Stimulated activated naive B cell treated with anti-CD40 and anti-IgM and Interleukin-4, amounts not matched to agents 10 μg/mL and 1 μg/mL and 100 μg/mL, for 72 hours (primary cell): Measurements from ENCODE around the gene TMEM255B.
A peak's percentile ranks its signal among the peaks of the same experiment; 100 is the strongest.
"Not testable (repeated sequence)": the region's sequence is repeated elsewhere in the genome, so short reads cannot be mapped to it uniquely, and the experiment has no call there.

ENCODE experiments used
- ATAC-seq, 2 donors: fragments of 150-1000 bp; cut with Tn5 transposase; replicated peaks; 2 replicates each; pipeline ENCODE4 v1.10.0; 2021; ENCODE audit warnings: moderate library complexity in 1 of 2
- DNase-seq: peaks from one replicate; pipeline ENCODE4 v3.0.0; 2021
- H3K27ac Mint-ChIP-seq: one replicate; pipeline ENCODE4 v1.8.0; 2022; ENCODE audit warnings: mild to moderate bottlenecking, mixed read lengths
- H3K27me3 Mint-ChIP-seq, 2 donors: one replicate each; pipeline ENCODE4 v1.8.0; 2022; ENCODE audit warnings: mixed read lengths in 2 of 2
- H3K36me3 Mint-ChIP-seq, 2 donors: one replicate each; pipeline ENCODE4 v1.8.0; 2022; ENCODE audit warnings: mixed read lengths in 2 of 2, mild to moderate bottlenecking in 1 of 2
- H3K4me1 Mint-ChIP-seq, 2 donors: one replicate each; pipeline ENCODE4 v1.8.0; 2022; ENCODE audit warnings: mixed read lengths in 2 of 2, mild to moderate bottlenecking in 1 of 2
- H3K4me3 Mint-ChIP-seq, 2 donors: one replicate each; pipeline ENCODE4 v1.8.0; 2022; ENCODE audit warnings: mild to moderate bottlenecking in 2 of 2, mixed read lengths in 2 of 2, moderate library complexity in 1 of 2
- H3K9me3 Mint-ChIP-seq, 2 donors: one replicate each; pipeline ENCODE4 v1.8.0; 2022; ENCODE audit warnings: mixed read lengths in 2 of 2, mild to moderate bottlenecking in 1 of 2

TMEM255B gene

DNA sequence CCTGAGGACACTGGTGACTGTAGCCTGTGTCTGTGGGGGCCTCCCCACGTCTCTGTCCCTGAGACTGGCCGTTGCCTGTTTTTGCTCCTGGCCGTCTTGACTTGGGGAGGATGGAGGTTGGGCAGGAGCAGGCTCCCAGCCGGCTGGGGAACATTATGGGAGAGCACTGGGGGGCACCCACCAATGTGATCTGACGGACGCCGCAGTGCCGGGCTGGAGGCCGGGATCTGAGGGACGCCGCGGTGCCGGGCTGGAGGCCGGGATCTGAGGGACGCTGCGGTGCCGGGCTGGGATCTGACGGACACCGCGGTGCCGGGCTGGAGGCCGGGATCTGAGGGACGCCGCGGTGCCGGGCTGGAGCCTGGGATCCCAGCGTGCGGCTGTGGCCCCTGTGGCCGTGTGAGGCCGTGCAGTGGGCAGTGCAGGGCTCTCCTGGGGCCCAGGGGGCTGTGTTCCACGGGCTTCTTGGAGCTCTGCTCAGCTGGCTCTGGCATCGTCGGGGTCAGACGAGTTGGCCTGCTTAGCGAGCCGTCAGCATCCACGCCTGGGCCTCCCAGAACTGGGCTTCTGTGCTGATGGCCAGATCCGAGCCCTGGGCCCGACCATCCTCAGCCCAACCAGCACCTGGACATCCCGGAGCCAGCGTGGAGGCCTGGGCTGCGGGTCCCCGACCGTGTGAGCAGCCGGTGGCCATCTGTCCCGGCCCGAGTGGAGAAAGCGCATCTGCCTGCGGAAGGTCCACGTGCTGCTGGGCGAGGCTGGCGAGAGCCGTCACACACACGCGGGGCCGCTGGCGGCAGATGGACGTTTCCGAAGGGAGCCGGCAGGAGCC lies 59.0 kb downstream of the TMEM255B start:
- Mint-ChIP-seq H3K4me1 (peaks cover 26 to 27% of the 10 kb centered on the region in 2 donors), H3K9me3 (peaks cover 0 to 4% of the 10 kb centered on the region in 2 donors), H3K4me3 (peak overlapping the region in 1 of 2 donors; percentile 64), H3K27me3 (no peaks in the 10 kb centered on the region), H3K36me3 (peaks cover 48 to 51% of the 10 kb centered on the region in 2 donors), H3K27ac (peak overlapping the region; percentile 92)
- DNase-seq (no peak), ATAC-seq (no peak)

DNA sequence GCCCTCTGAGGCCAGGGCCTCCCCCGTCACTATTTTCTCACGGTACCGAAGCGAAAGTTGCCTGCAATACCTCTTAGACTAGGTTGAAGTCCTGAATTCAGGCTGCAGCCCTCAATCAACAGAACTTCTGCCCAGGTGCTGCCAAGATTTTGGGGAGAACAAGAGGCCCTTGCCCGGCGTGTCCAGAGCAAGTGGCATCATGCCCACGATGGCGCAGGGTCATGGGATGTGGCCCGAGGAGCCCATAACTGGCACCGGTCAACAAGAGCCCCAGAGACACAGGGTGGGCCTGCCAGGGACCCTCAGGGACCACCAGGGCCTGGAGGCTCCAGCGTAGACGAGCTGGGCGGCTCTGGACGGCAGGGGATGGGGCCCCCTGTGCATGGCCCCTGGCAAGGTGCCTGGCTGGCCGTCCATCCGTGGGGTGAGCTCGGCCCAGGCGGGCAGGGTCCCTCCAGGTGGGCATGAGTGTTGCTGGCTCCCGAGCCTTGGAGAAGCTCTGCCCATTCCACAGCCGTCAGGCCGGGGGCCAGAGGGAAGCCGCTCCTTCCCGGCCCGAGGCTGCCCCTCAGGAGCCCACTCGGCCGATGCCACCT lies 59.8 kb downstream of the TMEM255B start:
- Mint-ChIP-seq H3K27me3 (no peaks in the 10 kb centered on the region), H3K4me1 (peaks cover 26 to 29% of the 10 kb centered on the region in 2 donors), H3K4me3 (no peak overlapping the region), H3K27ac (no peak overlapping the region), H3K36me3 (peaks cover 55 to 58% of the 10 kb centered on the region in 2 donors), H3K9me3 (peaks cover 0 to 4% of the 10 kb centered on the region in 2 donors)
- DNase-seq: no peak
- no peak for ATAC-seq

DNA sequence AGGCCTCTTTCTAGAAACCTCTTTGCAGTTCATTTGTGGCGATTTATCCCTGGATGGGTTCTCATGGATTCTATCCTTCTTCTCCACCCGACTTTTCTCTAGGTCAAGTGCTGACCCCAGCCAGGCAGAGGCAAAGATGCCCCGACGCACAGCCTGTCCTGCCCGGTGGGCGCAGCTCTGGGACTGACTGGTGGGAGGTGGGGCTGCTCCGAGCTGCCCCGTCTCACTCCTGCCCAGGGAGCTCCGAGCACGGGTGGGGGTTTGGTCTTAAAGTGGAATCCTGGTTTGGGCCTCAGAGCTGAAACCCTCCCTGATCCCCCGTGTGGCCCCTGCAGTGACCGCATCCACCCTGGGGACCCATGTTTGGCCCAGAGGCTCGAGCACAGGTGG lies 60.3 kb downstream of the TMEM255B start:
- Mint-ChIP-seq H3K4me3 (no peak overlapping the region), H3K27ac (no peak overlapping the region), H3K36me3 (peaks cover 61 to 62% of the 10 kb centered on the region in 2 donors), H3K9me3 (peaks cover 0 to 4% of the 10 kb centered on the region in 2 donors), H3K4me1 (peaks cover 26 to 29% of the 10 kb centered on the region in 2 donors), H3K27me3 (no peaks in the 10 kb centered on the region)
- DNase-seq (no peak), ATAC-seq (no peak)

DNA sequence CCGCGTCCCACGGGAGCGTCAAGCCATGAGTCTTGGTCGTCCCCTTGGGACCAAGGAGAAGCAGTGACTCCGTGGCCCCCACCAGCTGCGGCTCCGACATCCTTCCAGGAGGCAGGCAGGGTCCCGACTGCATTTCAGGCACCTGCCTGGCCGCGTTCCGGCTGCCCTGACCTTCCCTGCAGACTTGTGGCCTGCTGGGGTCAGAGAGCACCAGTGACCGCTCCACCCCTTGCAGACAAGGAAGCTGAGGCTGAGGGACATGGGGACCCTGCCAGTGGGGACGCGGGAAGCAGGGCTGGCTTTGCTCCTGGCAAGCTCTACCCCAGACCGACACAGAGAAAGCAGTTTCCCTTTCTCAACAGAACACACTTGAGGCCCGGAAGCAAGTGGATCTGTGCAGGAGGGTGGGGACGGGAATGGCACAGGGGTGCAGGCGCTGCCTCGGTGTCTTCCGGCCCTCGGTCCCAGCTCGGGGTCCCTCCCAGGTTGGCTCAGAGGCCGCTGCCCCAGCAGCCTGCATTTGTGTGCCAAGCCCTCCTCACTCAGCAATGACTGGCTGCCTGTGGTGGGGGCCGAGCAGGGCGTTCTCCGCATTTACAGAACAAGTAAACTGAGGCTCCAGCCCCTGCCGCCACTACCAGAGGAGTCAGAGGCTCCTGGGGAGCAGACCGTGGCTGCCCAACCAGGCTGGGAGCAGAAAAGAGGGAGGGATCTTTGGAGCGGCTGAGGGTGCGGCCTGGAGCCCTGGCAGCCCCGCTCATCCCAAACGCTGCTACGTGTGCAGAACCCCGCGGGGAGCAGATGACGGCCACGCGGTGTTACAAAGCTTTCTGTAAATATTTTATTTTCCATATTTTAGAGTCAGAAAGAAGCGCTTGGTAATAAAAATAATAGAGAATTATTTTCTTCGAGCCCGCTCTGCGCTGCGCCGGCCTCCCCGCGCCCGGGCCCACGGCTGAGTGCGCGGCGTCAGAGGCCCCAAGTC lies 61.0 kb downstream of the TMEM255B start:
- no peak for ATAC-seq
- Mint-ChIP-seq H3K9me3 (peaks cover 0 to 3% of the 10 kb centered on the region in 2 donors), H3K4me1 (peaks cover 26 to 27% of the 10 kb centered on the region in 2 donors), H3K4me3 (no peak overlapping the region), H3K27ac (no peak overlapping the region), H3K27me3 (no peaks in the 10 kb centered on the region), H3K36me3 (peaks cover 65 to 66% of the 10 kb centered on the region in 2 donors)
- no peak for DNase-seq

DNA sequence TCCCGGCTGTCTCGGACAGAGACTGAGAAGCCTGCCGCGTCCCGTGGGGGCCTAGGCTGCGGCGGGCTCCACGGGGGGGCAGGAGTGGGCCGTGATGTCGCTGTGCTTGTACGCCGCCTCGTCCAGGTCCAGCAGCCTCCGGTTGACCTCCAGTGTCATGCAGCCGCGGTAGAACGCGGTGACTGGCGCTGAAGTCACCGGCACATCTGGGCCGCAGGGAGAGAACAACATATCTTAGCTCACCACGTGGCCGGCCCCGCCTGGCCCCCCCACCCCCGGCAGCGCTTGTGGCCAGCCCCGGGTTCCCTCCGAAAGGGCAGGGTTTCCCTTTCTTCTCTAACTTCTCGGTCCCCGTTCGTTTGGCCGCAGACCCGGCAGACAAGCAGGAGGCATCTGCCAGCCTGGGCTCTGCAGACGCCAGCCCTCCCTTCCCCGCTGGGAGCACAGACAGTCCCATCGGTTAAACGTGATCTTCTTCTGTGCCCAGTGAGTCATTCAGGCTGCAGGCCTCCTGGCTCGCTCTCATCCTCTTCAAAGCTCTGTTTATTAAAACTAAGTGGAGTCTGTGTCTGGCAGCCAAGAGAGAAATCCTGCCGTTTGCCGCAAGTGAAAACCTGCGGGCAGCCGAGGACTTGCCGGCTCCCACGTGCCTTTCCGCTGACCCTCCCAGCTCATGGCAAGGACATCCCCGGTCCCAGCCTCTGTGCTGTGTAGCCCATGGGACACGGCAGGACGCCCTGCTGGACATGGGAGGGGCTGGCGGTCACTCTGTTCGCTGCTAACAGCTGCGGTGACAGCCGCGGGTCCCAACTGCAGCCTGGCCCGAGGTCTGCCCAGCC lies 62.0 kb downstream of the TMEM255B start:
- Mint-ChIP-seq H3K36me3 (peaks cover 66 to 67% of the 10 kb centered on the region in 2 donors), H3K27me3 (no peaks in the 10 kb centered on the region)

DNA sequence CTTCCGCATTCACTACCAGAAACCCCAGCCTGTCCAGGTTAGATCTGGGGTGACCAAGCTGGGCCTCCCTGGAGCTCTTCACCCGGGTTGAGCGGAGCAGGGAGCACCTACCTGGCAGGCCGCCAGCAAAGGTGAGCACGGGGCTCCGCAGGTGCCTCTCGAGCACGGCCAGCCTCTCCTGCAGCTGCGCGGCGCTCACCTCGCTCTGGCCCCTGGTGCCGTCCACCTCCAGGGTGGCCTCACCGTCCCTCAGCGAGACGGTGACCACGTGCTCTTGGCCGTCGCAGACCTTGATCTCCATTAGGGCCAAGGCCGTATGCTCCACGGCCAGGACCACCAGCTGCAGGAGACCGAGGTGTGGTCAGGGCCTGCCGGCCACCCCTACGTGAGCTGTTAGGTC lies 62.8 kb downstream of the TMEM255B start:
- Mint-ChIP-seq H3K27ac (no peak overlapping the region), H3K4me3 (no peak overlapping the region), H3K4me1 (peaks cover 10 to 14% of the 10 kb centered on the region in 2 donors), H3K36me3 (peaks cover 62 to 64% of the 10 kb centered on the region in 2 donors), H3K9me3 (no peaks in the 10 kb centered on the region), H3K27me3 (no peaks in the 10 kb centered on the region)
- DNase-seq (no peak), ATAC-seq (no peak)

More for the DNA sequence above, 62.0 kb downstream of the TMEM255B start:
- no peaks in the 10 kb centered on the region for H3K9me3 Mint-ChIP-seq
- peak overlapping the region; percentile 56 for H3K27ac Mint-ChIP-seq
- peaks cover 18 to 19% of the 10 kb centered on the region in 2 donors for H3K4me1 Mint-ChIP-seq
- DNase-seq (no peak), ATAC-seq (no peak)
- no peak overlapping the region for H3K4me3 Mint-ChIP-seq

DNA sequence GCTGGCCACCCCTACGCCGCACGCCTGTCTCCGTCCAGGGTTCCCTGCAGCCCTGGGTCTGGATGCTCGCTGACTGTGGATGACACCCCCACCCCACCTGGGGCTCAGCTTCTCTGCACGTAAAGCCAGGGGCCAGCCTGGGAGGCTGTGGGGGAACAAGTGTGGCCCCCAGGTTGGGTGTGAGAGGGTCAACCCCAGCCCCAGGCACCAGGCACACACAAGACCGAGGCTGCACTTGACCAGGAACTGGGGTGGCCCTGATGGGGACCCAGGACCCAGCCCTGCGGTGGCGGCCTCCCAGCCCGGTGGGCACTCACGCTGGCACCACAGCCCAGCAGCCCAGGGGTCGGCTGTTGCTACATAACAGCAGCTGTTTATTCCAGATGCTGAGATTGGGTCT lies 63.2 kb downstream of the TMEM255B start:
- H3K36me3 Mint-ChIP-seq: peaks cover 64 to 65% of the 10 kb centered on the region in 2 donors
- no peak overlapping the region for H3K4me3 Mint-ChIP-seq
- no peak overlapping the region for H3K27ac Mint-ChIP-seq
- no peaks in the 10 kb centered on the region for H3K27me3 Mint-ChIP-seq
- H3K9me3 Mint-ChIP-seq: no peaks in the 10 kb centered on the region
- H3K4me1 Mint-ChIP-seq: peaks cover 6 to 12% of the 10 kb centered on the region in 2 donors
- DNase-seq: no peak
- no peak for ATAC-seq

DNA sequence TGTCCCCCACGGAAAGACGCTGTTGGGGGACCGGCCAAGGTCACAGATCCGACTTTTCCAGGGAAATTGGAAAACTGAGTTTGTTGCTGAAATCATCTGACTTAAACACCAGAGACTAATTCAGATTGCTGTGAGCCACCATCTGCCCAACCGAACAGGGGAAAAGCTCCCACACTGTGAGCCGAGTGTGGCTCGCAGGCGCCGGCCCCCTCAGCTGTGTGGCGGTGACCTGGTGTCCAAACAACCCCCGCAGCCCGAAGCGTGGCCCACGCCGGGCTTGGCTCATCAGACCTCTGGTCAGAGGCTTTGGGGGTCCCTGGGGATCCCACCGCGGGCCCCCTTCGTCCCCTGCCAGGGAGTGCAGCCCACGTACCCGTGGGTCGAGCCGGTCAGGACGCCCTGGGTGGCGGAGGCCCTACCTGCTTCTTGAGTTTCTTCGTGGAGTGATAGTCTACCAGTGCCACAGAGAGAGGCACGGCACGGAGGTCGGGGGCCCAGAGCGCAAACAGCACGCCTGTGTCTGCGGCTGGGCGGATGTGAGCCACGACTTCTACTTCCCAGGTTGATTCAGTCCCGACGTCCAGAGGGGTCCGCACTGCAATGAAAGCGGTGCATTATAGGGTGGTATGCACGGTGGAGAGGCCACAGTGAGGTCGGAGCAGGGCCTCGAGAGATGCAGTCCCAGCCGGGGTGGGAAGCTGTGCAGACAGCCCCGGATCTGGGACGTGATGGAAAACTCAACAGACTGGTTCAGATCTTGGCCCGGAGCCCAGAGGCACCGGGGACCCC lies 64.1 kb downstream of the TMEM255B start:
- H3K4me1 Mint-ChIP-seq: peaks cover 0 to 8% of the 10 kb centered on the region in 2 donors
- peaks cover 65 to 66% of the 10 kb centered on the region in 2 donors for H3K36me3 Mint-ChIP-seq
- H3K4me3 Mint-ChIP-seq: no peak overlapping the region
- no peak for ATAC-seq
- no peaks in the 10 kb centered on the region for H3K9me3 Mint-ChIP-seq
- peak overlapping the region; percentile 88 for H3K27ac Mint-ChIP-seq
- DNase-seq: no peak
- H3K27me3 Mint-ChIP-seq: no peaks in the 10 kb centered on the region

DNA sequence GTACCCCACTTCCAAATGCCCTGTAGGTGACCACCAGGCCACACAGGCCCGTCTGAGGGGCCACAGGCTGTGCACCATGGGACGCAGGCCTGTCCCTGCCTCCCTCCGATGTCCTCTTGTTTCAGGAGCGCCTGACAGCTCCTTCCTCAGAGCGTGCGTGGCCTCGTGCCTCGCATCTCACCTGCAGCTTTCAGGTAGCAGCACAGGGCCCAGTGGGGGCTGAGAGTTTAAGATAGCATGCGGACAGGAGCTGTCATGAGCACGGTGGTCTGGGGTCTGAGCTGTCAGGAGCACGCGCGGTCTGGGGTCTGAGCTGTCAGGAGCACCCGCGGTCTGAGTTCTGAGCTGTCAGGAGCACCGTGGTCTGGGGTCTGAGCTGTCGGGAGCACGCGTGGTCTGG lies 64.7 kb downstream of the TMEM255B start:
- no peak for DNase-seq
- no peak for ATAC-seq
- peaks cover 0 to 8% of the 10 kb centered on the region in 2 donors for H3K4me1 Mint-ChIP-seq
- peak overlapping the region; percentile 88 for H3K27ac Mint-ChIP-seq
- H3K4me3 Mint-ChIP-seq: no peak overlapping the region
- H3K9me3 Mint-ChIP-seq: no peaks in the 10 kb centered on the region
- peaks cover 68 to 70% of the 10 kb centered on the region in 2 donors for H3K36me3 Mint-ChIP-seq
- no peaks in the 10 kb centered on the region for H3K27me3 Mint-ChIP-seq

DNA sequence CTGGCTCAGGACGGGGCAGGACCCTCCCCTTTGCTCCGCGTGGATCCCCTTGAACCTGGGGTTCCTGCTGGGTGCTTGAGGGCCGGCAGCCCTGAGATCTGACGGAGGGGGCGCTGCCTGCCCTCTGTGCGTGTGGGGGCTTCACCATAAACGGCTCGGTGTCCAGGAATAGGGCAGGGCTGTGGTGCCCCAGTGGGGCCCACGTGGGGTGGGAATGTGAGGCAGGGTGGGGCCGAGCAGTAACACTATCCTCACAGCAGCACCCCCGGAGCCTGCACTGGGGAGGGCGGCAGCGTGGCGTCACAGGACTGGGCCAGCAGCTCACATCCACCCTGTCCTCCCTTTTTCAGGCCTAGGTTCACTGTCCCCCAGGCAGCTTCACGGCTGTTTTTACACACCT lies 66.8 kb downstream of the TMEM255B start:
- Mint-ChIP-seq H3K27ac (peak overlapping the region; percentile 79), H3K4me1 (peaks cover 0 to 8% of the 10 kb centered on the region in 2 donors), H3K36me3 (peaks cover 59 to 69% of the 10 kb centered on the region in 2 donors), H3K27me3 (no peaks in the 10 kb centered on the region), H3K9me3 (no peaks in the 10 kb centered on the region), H3K4me3 (no peak overlapping the region)
- DNase-seq: no peak
- ATAC-seq: peak in 1 of 2 donors; percentile 29

DNA sequence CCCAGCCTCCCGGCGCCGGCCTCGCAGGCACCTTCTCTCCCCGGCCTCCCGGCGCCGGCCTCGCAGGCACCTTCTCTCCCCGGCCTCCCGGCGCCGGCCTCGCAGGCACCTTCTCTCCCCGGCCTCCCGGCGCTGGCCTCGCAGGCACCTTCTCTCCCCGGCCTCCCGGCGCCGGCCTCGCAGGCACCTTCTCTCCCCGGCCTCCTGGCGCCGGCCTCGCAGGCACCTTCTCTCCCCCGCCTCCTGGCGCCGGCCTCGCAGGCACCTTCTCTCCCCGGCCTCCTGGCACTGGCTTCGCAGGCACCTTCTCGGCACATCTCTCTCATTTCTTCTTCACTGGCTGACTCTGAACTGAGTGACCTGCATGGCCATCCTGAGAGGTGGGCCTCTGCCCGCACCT lies 67.4 kb downstream of the TMEM255B start:
- H3K9me3 Mint-ChIP-seq, H3K27ac Mint-ChIP-seq, H3K27me3 Mint-ChIP-seq, H3K4me3 Mint-ChIP-seq, ATAC-seq, DNase-seq, H3K4me1 Mint-ChIP-seq: not testable (repeated sequence)
- H3K36me3 Mint-ChIP-seq: peaks cover 55 to 64% of the 10 kb centered on the region in 2 donors

DNA sequence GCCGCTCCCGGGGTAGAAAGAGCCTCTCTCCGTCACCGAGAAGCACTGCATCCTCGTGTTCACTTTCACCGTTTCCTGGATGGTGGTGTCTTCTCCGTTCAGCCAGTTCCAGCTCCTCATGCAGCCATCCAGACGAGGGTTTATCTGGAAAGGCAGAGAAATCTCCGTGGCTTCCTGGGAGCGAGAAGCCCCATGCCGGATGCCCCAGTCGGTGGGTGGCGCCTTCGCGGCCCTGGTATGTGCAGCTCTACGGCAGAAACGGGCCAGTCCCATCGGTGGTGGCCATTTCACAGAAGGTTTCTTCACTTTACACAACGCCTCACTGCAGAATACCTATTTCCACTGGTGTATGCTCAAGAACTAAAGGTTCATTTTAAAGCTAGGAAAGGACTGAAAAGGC lies 68.0 kb downstream of the TMEM255B start:
- Mint-ChIP-seq H3K27ac (no peak overlapping the region), H3K4me3 (no peak overlapping the region), H3K9me3 (no peaks in the 10 kb centered on the region), H3K4me1 (peaks cover 0 to 2% of the 10 kb centered on the region in 2 donors), H3K36me3 (peaks cover 53 to 58% of the 10 kb centered on the region in 2 donors), H3K27me3 (no peaks in the 10 kb centered on the region)
- DNase-seq: no peak
- ATAC-seq: no peak
